Measurements from ENCODE around the gene CADM2.

- TF ChIP-seq POLR2A (IDR thresholded peaks at IDR 0.05; ENCODE audit: low read length) (no peak), GATA1 (IDR thresholded peaks at IDR 0.05; ENCODE audit: low read depth, low read length) (no peak)
Measured at GRCh38 chr3:84963137-84963536, 4.3 kb downstream of the CADM2 start.

All from erythroblast (primary cell).